NK-92 treated with Interleukin-12 subunit alpha and Interleukin-12 subunit beta, amount 100 ng/mL, for 24 hours (cell line): ENCODE results near the gene EP300.
"Not testable (repeated sequence)": the region's sequence is repeated elsewhere in the genome, so short reads cannot be mapped to it uniquely, and the experiment has no call there.

Experiments used
- DNase-seq: peaks from one replicate; lab custom pipeline; 2025; lab: John Stamatoyannopoulos, UW

Gene EP300

GRCh38 chr22:41092023-41092817 is at the start of gene EP300:
EP300 (plus strand) TSS chr22:41092592; CDS start chr22:41093005, 413 bp downstream.
- peak; percentile 79 for DNase-seq

GRCh38 chr22:41043722-41044121 is 48.7 kb upstream of the EP300 start:
- DNase-seq: no peak

GRCh38 chr22:41045575-41045974 is 46.8 kb upstream of the EP300 start:
- not testable (repeated sequence) for DNase-seq

GRCh38 chr22:41047801-41048211 is 44.6 kb upstream of the EP300 start:
- DNase-seq: no peak

- DNase-seq: not testable (repeated sequence)
These were observed 44.0 kb upstream of the EP300 start for GRCh38 chr22:41048345-41048744.

- DNase-seq: no peak
These were observed 43.3 kb upstream of the EP300 start for GRCh38 chr22:41048791-41049717.

GRCh38 chr22:41049795-41050194 is 42.6 kb upstream of the EP300 start:
- DNase-seq: not testable (repeated sequence)

- DNase-seq: no peak
These were observed 41.5 kb upstream of the EP300 start for GRCh38 chr22:41050883-41051282.

GRCh38 chr22:41052661-41053490 is 39.5 kb upstream of the EP300 start:
- DNase-seq: no peak

- DNase-seq: no peak
These were observed 35.3 kb upstream of the EP300 start for GRCh38 chr22:41057076-41057475.

- no peak for DNase-seq
These were observed 30.2 kb upstream of the EP300 start for GRCh38 chr22:41062146-41062545.

GRCh38 chr22:41064326-41064725 is 28.1 kb upstream of the EP300 start:
- DNase-seq: not testable (repeated sequence)

- not testable (repeated sequence) for DNase-seq
These were observed 26.1 kb upstream of the EP300 start for GRCh38 chr22:41066341-41066740.

GRCh38 chr22:41067968-41068367 is 24.4 kb upstream of the EP300 start:
- not testable (repeated sequence) for DNase-seq

GRCh38 chr22:41070665-41071331 is 21.6 kb upstream of the EP300 start:
- no peak for DNase-seq

GRCh38 chr22:41074061-41074460 is 18.3 kb upstream of the EP300 start:
- DNase-seq: no peak

GRCh38 chr22:41074466-41074865 is 17.9 kb upstream of the EP300 start:
- no peak for DNase-seq

- no peak for DNase-seq
These were observed 17.3 kb upstream of the EP300 start for GRCh38 chr22:41074941-41075710.

GRCh38 chr22:41075946-41076345 is 16.4 kb upstream of the EP300 start:
- no peak for DNase-seq

- DNase-seq: no peak
These were observed 15.5 kb upstream of the EP300 start for GRCh38 chr22:41076857-41077256.

GRCh38 chr22:41078931-41079330 is 13.5 kb upstream of the EP300 start:
- DNase-seq: no peak
